ENCODE measurements around the gene PPP1R13B.

The PPP1R13B gene

GRCh38 chr14:103732868-103733620, 114.3 kb downstream of the PPP1R13B start:
- DNase-seq (ENCODE audit: low read depth in 2 of 2, low spot score in 1 of 2): no peak

DNA sequence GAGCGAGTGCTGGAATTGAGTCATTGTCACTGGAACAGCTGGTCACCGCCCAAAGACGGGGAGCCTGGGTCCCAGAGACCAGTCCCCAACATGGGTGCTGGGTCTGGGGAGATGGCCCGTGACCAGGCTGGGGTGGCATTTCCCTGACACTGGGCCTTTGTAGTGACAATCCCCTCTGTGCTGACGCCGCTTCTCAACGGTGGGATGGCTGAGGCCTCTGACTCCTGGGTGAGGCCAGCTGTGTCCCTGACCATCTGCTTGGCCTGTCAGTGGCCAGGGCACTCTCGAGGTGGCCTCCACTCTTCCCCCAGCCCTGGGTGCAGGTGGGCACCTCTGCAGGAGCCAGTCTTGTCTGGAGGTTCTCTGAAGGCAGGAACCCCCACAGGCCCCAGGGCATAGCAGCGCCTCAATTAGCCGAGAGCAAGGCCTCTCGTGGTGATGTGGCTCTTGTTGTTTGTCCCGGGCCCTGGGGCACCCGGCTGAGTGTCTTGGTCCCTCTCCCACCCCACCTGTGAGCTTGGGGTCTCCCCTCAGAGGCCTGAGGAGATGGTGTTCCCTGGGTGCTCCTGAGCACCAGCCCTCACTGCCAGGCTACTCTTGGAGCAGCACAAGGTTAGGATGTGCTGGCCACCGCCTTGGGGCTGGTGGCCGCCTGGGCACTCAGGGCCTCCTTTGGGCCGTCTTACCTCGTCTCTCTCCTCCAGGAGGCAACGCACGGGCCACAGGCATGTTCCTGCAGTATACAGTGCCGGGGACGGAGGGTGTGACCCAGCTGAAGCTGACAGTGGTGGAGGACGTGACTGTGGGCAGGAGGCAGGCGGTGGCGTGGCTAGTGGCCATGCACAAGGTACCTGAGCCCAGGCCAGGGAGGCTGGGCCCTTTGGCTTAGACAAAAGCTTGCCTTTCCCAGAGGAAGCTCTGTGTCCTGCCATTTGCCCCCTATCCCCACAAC, 115.2 kb downstream of the PPP1R13B start:
- no peak for DNase-seq (ENCODE audit: low read depth in 2 of 2, low spot score in 1 of 2)

DNA sequence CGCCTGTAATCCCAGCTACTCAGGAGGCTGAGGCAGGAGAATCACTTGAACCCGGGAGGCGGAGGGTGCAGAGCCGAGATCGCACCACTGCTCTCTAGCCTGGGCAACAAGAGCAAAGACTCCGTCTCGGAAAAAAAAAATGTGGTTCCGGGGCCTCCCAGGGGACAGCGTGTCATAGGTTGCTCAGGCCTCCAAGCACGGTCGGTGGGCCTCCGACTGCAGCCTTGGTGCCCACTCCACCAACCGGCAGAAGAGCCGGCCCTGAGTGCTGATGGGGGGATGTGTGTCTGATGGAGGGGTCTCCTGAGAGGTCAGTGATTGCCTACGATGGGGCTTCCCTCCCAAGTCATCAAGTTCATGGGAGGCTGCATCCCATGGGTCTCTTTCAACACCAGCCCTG, 115.9 kb downstream of the PPP1R13B start:
- DNase-seq (ENCODE audit: low read depth in 2 of 2, low spot score in 1 of 2): no peak

DNA sequence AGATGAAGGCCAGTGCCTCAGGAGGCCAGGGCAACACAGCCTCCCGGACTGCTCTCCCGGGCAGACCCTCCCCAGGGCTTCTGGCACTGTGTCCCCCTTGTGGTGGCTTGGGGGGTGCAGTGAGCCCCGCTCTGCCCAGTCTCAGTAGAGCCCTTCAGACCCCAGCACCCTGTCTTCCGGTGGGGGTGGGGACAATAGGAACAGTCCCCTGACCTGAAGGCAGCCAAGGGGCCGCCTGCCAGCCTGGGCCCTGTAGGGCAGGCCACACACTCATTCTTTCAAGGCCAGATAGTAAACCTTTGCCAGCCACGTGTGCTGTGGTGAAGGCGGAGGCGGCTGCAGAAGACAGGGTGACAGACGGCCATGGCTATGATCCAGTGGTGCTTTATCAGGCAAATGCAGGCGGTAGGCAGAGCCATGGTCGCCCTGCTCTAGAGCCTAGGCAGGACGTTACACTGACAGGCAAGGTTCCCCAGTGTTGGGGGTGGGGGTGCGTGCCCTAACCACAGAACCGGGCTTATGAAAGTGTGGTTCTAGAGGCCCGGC, 116.8 kb downstream of the PPP1R13B start:
- DNase-seq (ENCODE audit: low read depth in 2 of 2, low spot score in 1 of 2): no peak

DNA sequence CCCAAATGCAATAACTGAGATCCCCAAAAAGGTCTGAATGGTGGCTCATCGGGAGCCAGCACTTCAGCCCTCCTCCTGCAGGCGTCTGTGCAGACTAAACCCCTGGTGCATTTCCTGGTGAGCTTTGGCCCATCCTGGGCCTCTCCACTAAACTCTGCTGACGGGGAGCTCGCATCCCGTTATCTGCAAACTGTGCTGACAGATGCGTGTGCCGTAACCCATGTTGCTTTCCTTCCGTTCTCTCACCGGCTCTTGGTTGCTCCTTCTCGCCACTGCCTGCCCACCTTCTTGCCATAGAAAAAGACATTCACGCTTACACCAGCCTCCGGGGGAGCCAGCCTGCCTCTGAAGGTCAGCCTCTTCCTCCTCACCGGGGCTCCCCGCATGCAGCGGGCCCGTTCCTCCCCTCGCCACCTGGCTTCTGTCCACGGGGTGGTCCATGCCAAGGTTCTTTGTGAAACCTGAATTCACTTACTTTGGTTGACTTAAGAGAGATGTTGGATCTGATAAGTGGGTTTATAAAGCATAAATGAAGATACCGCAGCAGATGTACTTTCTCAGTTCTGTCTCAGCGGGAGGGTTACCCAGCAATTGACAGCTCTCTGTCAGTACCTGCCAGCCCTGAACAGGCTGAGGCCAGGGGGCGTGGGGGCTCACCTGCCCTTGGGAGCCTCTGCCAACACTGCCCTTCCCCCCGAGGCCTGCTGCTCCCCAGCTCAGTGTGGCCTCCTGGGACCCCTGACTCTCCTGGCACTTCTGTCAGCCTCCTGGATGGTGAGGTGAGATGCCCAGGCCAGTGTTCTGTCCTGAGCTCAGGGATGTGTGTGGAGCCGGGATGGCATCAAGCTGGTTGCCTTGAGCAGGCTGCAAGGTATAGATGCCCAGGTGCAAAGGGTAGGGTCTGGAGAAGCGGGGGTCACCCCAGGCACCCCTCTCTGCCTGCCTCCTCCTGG, 117.6 kb downstream of the PPP1R13B start:
- DNase-seq (ENCODE audit: low read depth in 2 of 2, low spot score in 1 of 2): no peak

GRCh38 chr14:103728721-103729120, 118.7 kb downstream of the PPP1R13B start:
- DNase-seq (ENCODE audit: low read depth in 2 of 2, low spot score in 1 of 2): no peak

DNA sequence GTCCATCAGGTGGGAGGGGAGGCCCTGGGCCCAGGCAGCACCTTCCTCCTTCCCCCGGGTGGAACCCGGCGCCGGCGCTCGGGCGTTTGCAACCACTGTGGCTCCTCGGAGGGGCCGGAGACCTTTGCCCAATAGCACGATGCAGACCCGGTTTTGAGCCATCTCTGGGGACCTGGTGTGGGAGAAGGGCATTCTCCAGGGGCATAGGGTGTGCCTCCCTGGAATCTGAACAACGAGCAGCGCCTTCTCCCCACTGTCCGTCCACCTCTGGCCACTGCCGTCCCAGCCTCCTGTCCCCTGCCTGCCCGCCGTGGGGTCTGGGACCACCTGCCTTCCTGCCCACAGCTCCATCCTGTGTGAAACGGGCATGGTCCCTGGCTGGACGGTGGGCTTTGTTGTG, 119.2 kb downstream of the PPP1R13B start:
- no peak for DNase-seq (ENCODE audit: low read depth in 2 of 2, low spot score in 1 of 2)

GRCh38 chr14:103727313-103727980, 119.9 kb downstream of the PPP1R13B start:
- no peak for DNase-seq (ENCODE audit: low read depth in 2 of 2, low spot score in 1 of 2)

GRCh38 chr14:103726474-103726873, 120.9 kb downstream of the PPP1R13B start:
- no peak for DNase-seq (ENCODE audit: low read depth in 2 of 2, low spot score in 1 of 2)

DNA sequence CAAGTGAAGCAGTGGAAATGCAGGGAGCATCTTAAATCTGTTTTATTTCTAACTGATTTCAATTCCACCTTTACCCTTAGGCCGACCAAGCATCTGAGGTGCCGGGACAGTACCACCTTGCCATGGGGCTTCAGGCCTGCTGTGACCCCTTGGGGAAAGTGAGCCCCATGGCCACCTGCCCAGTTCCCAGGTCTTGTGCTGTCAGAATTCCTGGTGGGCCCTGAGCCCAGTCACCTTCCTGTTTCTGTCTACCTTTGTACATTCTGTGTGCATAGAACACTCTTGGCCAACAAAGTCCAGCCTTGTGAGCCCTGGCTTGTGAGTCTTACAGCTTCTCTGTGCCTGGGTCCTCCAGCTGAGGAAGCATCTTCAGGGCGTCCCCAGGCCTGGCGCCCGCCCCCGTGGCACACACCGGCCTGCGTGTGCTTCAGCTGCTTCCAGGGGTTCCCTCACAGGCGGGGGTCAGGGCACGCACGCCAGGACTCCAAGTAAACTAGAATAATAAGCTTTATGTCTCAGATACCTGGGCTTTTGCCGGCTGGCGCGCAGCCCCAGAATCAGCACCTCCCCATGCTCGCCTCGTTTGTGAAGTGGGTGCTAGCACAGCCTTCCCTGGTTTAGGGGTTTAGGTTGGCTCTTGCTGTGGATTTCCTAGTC, 121.5 kb downstream of the PPP1R13B start:
- DNase-seq (ENCODE audit: low read depth in 2 of 2, low spot score in 1 of 2): no peak

DNA sequence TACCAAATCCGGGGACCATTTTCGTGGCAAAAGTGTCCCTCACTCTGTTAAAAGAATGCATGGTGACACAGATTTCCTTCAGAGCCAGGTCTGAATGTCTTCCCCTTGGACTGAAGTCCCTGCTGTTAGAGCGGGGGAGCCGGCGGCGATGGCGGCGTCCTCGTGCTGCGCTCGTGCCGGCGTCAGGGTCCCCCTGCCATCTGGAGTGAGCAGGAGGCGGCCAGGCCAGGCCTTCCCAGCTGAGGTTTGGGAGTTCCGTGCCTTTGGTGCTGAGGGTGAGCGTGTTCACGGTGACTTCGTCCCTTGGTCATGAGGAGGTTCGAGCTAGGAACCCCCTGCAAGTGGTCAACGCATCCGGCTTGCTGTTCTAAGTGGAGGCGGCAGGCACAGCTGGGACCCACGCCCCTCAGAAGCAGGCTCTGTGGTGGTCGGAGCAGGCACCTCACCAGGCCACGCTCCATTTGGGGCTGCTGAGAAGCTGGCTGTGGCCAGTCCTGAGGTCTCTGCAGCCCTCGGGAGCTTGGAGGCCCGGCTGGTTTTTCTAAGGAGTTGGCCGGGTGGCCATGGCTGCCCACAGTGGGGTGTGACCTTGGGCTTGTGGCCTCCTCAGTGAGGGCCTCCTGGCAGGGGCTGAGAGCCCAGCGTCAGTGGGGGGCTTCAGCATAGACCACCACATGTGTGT, 122.2 kb downstream of the PPP1R13B start:
- no peak for DNase-seq (ENCODE audit: low read depth in 2 of 2, low spot score in 1 of 2)

- DNase-seq (ENCODE audit: low read depth in 2 of 2, low spot score in 1 of 2): no peak
Observed at GRCh38 chr14:103724116-103724515, 123.3 kb downstream of the PPP1R13B start.

DNA sequence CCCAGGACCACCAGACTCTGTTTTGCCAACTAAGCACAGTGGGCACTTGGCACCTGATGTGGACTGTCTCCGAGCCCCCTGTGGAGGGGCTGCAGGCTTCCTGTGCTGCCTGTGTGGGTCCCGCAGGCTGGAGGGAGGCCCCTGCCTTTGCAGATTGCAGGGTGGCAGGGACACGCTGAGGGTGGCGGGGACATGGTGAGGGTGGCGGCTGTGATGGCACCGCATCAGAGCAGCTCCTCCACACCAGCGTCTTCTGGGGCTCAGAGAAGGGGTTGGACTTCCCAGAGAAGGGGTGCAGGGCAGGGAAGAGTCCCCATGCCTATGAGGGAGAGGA, 123.7 kb downstream of the PPP1R13B start:
- DNase-seq (ENCODE audit: low read depth in 2 of 2, low spot score in 1 of 2): no peak

- no peak for DNase-seq (ENCODE audit: low read depth in 2 of 2, low spot score in 1 of 2)
Observed at GRCh38 chr14:103721334-103722120, 125.8 kb downstream of the PPP1R13B start.

- DNase-seq (ENCODE audit: low read depth in 2 of 2, low spot score in 1 of 2): no peak
Observed at GRCh38 chr14:103719751-103720150, 127.6 kb downstream of the PPP1R13B start.

DNA sequence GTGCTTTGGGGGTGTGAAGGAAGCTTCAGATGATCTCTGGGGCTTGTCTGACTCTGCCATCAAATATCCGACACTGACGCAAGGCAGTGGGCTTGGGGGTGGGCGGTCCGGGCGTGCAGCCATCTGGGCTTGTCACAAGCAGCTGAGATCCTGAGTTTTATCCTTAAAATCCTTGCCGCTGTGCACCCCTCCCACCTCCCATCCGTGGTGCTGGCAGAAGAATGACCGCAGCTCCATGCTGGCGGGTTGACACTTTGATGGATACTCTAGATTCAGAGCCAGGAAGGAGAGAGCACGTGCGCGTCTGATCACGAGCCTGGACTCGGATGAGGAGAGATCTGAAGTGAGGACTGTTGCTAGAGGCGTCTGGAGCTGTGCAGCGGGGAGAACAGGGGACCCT, 128.8 kb downstream of the PPP1R13B start:
- DNase-seq (ENCODE audit: low read depth in 2 of 2, low spot score in 1 of 2): no peak

GRCh38 chr14:103716899-103717411, 130.4 kb downstream of the PPP1R13B start:
- DNase-seq (ENCODE audit: low read depth in 2 of 2, low spot score in 1 of 2): no peak

GRCh38 chr14:103716091-103716801, 131.1 kb downstream of the PPP1R13B start:
- no peak for DNase-seq (ENCODE audit: low read depth in 2 of 2, low spot score in 1 of 2)

Data from stimulated activated CD8-positive, alpha-beta memory T cell treated with anti-CD3 and anti-CD28 coated beads, Interleukin-4, amount 100 ng/mL, for 1 hour (primary cell).